Uterus (tissue), 4 donors: Measurements from ENCODE around the gene FAM78A. TPM values are rescaled to one million over a fixed set of nuclear protein-coding genes. Genes with fewer than 3 reads are reported as not detected.

Source experiments
- DNase-seq, 2 donors: peaks; one replicate each; pipeline ENCODE4 v3.0.0-alpha.2; 2019 to 2020
- H3K27ac ChIP-seq, 2 donors: fragments of 200-600 bp; sonication (generic); 1 replicate in 1 of 2; 2 replicates in 1 of 2; pipeline ENCODE4 v1.5.1; 2016 to 2018
- H3K27me3 ChIP-seq, 2 donors: fragments of 200-600 bp; sonication (generic); one replicate each; pipeline ENCODE4 v1.5.1; 2018 to 2019; ENCODE audit warnings: control low read depth in 1 of 2
- H3K36me3 ChIP-seq, 2 donors: fragments of 200-600 bp; sonication (generic); one replicate each; pipeline ENCODE4 v1.5.1; 2019; ENCODE audit warnings: control low read depth in 1 of 2
- H3K4me1 ChIP-seq, 2 donors: fragments of 200-600 bp; sonication (generic); one replicate each; pipeline ENCODE4 v1.5.1; 2018 to 2019; ENCODE audit warnings: control low read depth in 1 of 2
- H3K4me3 ChIP-seq, 2 donors: fragments of 200-600 bp; sonication (generic); 1 replicate in 1 of 2; 2 replicates in 1 of 2; pipeline ENCODE4 v1.5.1; 2018 to 2019; ENCODE audit warnings: mild to moderate bottlenecking in 1 of 2
- H3K9me3 ChIP-seq, 2 donors: fragments of 200-600 bp; sonication (generic); one replicate each; pipeline ENCODE4 v1.5.1; 2019; ENCODE audit warnings: control low read depth in 1 of 2
- CTCF ChIP-seq, 4 experiments: fragments of 200-600 bp in 2 of 4; fragments of 450-650 bp in 2 of 4; sonication (generic) in 2 of 4; IDR thresholded peaks; one replicate each; pipeline ENCODE4 v1.5.1; 2016 to 2019; ENCODE audit warnings: antibody characterized with exemption in 4 of 4, mild to moderate bottlenecking in 2 of 4, moderate library complexity in 1 of 4
- POLR2A ChIP-seq, 2 donors: fragments of 450-650 bp; IDR thresholded peaks; one replicate each; pipeline ENCODE4 v1.6.1; 2016; ENCODE audit warnings: antibody characterized with exemption in 2 of 2, mild to moderate bottlenecking in 1 of 2, moderate library complexity in 1 of 2
- intact Hi-C: fragments of 100-400 bp; cut with DNase I; formaldehyde crosslinking; loops from one replicate; pipeline ENCODE4 v1.15.1; 2023; ENCODE audit warnings: low total_unique reads
- total RNA-seq, 4 donors: library from RNA; depleted of rRNA in 3 of 4; stranded (reverse); fragments of >200 nt in 3 of 4; gene quantifications; one replicate each; pipeline versions ENCODE4 v1.1.0 to v1.2.4, GENCODE V29; 2014 to 2023
- donor health status: DM: yes; HTN: yes; CAD: no.

The FAM78A gene
- total RNA-seq, 4 donors from 2014 or later, result 0.26 to 15.9 (median 3.6) TPM

- no peaks in the 10 kb centered on the region for H3K27me3 ChIP-seq
- H3K27ac ChIP-seq, result no peak overlapping the region
- no peaks in the 10 kb centered on the region for H3K9me3 ChIP-seq
- intact Hi-C loops, result no loop called here
- TF ChIP-seq CTCF (IDR thresholded peaks at IDR 0.05) (no peak), POLR2A (IDR thresholded peaks at IDR 0.05) (no peak)
- no peaks in the 10 kb centered on the region for H3K36me3 ChIP-seq
- no peak overlapping the region for H3K4me3 ChIP-seq
- no peak for DNase-seq
- no peaks in the 10 kb centered on the region for H3K4me1 ChIP-seq
These were observed 39.5 kb downstream of the FAM78A start for GRCh38 chr9:131236761-131237160.

GRCh38 chr9:131236161-131236560 lies 40.1 kb downstream of the FAM78A start:
- Histone ChIP-seq H3K27ac (no peak overlapping the region), H3K36me3 (no peaks in the 10 kb centered on the region), H3K4me1 (no peaks in the 10 kb centered on the region), H3K27me3 (no peaks in the 10 kb centered on the region), H3K9me3 (no peaks in the 10 kb centered on the region), H3K4me3 (no peak overlapping the region)
- intact Hi-C loops, result no loop called here
- TF ChIP-seq CTCF (IDR thresholded peaks at IDR 0.05), result no peak
- no peak for TF ChIP-seq POLR2A (IDR thresholded peaks at IDR 0.05)
- no peak for DNase-seq

- Histone ChIP-seq H3K27me3 (no peaks in the 10 kb centered on the region), H3K27ac (no peak overlapping the region), H3K9me3 (no peaks in the 10 kb centered on the region), H3K4me3 (no peak overlapping the region), H3K36me3 (no peaks in the 10 kb centered on the region), H3K4me1 (no peaks in the 10 kb centered on the region)
- DNase-seq, result no peak
- TF ChIP-seq CTCF (IDR thresholded peaks at IDR 0.05) (no peak), POLR2A (IDR thresholded peaks at IDR 0.05) (no peak)
- intact Hi-C loops, result no loop called here
These were observed 40.8 kb downstream of the FAM78A start for GRCh38 chr9:131235480-131235851.

- no peaks in the 10 kb centered on the region for H3K9me3 ChIP-seq
- H3K27ac ChIP-seq, result no peak overlapping the region
- no peak for DNase-seq
- H3K4me1 ChIP-seq, result no peaks in the 10 kb centered on the region
- H3K27me3 ChIP-seq, result no peaks in the 10 kb centered on the region
- H3K4me3 ChIP-seq, result no peak overlapping the region
- intact Hi-C loops, result no loop called here
- no peaks in the 10 kb centered on the region for H3K36me3 ChIP-seq
- TF ChIP-seq CTCF (IDR thresholded peaks at IDR 0.05), result no peak
- TF ChIP-seq POLR2A (IDR thresholded peaks at IDR 0.05), result no peak
These were observed 41.4 kb downstream of the FAM78A start for GRCh38 chr9:131234799-131235479.

GRCh38 chr9:131233995-131234394 lies 42.3 kb downstream of the FAM78A start:
- TF ChIP-seq POLR2A (IDR thresholded peaks at IDR 0.05) (no peak), CTCF (IDR thresholded peaks at IDR 0.05) (no peak)
- H3K4me3 ChIP-seq, result no peak overlapping the region
- H3K27me3 ChIP-seq, result no peaks in the 10 kb centered on the region
- H3K4me1 ChIP-seq, result no peaks in the 10 kb centered on the region
- no peaks in the 10 kb centered on the region for H3K36me3 ChIP-seq
- no peak for DNase-seq
- H3K9me3 ChIP-seq, result no peaks in the 10 kb centered on the region
- H3K27ac ChIP-seq, result no peak overlapping the region
- intact Hi-C loops, result no loop called here
